ENCODE data around the gene PRUNE1.

DNA sequence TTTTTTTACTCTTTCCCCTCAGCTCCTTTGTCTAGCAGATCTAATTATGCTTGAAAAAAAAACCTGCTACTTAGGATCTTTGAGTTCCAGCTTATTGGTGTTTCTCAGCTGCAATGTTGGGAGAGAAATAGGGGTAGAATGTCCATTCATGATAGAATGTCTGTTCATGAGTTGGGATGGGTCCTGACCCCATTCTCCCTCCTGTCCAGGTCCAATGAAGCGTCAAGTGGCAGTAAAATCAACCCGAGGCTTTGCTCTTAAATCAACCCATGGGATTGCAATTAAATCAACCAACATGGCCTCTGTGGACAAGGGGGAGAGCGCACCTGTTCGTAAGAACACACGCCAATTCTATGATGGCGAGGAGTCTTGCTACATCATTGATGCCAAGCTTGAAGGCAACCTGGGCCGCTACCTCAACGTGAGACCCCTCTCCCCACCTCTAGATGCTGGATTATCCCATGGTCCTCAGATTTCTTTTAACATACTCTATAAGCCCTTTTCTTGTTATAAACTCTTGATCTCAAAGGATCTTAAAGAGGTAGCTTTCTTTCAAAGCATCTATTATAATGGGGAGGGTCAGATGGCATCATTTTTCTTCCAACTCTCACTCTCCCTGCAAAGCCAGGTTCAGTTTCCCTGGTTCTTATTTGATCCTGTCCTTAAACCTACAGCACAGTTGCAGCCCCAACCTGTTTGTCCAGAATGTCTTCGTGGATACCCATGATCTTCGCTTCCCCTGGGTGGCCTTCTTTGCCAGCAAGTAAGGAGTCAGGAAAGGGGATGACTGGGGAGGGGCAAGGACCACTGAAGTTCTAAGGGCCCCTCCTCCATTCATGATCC, 44.7 kb upstream of the PRUNE1 start:
- TF ChIP-seq ZNF274 (IDR thresholded peaks at IDR 0.05; ENCODE audit: low read depth, low read length) (no peak), YY1 (IDR thresholded peaks at IDR 0.05; ENCODE audit: insufficient read depth, insufficient read length) (no peak), SUZ12 (IDR thresholded peaks at IDR 0.05; ENCODE audit: extremely low read depth, insufficient read depth, insufficient read length) (no peak)
